ENCODE measurements around the gene SCG2.

The SCG2 gene

GRCh38 chr2:223566396-223566795 lies 35.8 kb downstream of the SCG2 start:
- DNase-seq = no peak

DNA sequence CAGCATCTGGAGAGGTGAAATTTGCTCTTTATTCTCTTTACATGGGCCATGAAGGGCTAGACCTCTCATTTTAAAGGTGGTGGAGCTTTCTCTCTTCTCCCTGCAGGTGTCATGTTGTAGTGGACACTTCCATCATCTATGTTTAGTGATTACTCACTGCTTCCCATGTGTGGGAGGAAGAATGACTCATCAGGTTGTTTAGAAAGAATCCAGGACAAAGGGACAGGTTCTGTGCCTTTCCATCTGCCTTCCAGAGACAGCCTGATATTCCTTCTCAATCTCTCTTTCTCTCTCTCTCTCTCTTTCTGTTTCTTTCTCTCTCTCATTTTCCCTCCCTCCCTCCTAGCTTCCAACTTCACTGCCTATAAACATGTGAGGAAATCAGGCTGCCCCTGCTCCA lies 38.7 kb downstream of the SCG2 start:
- peak; percentile 78 for DNase-seq

- no peak for DNase-seq
Measured at GRCh38 chr2:223562078-223562477, 40.1 kb downstream of the SCG2 start.

GRCh38 chr2:223560749-223561435 lies 41.3 kb downstream of the SCG2 start:
- peak; percentile 85 for DNase-seq

- DNase-seq = no peak
Measured at GRCh38 chr2:223558970-223559369, 43.2 kb downstream of the SCG2 start.

- DNase-seq = no peak
Measured at GRCh38 chr2:223554923-223555322, 47.2 kb downstream of the SCG2 start.

- DNase-seq = peak; percentile 57
Measured at GRCh38 chr2:223549215-223549614, 52.9 kb downstream of the SCG2 start.

DNA sequence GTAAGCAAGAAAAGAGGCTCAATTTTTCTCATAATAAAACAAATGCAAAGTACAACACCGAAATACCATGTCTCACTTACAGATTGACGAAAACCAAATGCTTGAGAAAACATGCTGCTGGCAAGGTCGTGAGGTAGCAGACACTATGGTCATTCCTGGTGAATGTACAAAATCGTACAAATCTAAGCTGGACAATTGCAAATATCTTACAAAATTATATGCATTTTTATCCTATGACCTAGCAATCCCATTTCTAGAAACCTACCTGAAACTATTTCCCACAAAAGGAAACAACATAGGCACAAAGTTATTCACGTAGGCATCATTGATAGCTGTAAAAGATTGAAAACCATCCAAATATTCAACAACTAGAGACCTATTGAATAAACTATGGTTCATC lies 54.0 kb downstream of the SCG2 start:
- DNase-seq = no peak

Measured in NCI-H774 (cell line).